Adipocyte (in vitro differentiated cells): ENCODE data around the gene FUOM.
"Not testable (repeated sequence)": the region's sequence is repeated elsewhere in the genome, so short reads cannot be mapped to it uniquely, and the experiment has no call there.

Experiments used
- DNase-seq: peaks from one replicate; pipeline ENCODE4 v3.0.0-alpha.2; 2015; ENCODE audit warnings: low read depth
- H3K27me3 ChIP-seq: replicated peaks from 2 replicates; pipeline ENCODE4 v1.7.0; 2013; ENCODE audit warnings: mild to moderate bottlenecking, low read length, moderate library complexity; ENCODE audit not compliant: control insufficient read depth, insufficient read depth
- H3K36me3 ChIP-seq: 2 replicates; pipeline ENCODE4 v1.7.0; 2013; ENCODE audit warnings: low read length, mild to moderate bottlenecking, moderate library complexity; ENCODE audit not compliant: control insufficient read depth, insufficient read depth, severe bottlenecking
- H3K4me1 ChIP-seq: 2 replicates; pipeline ENCODE4 v1.7.0; 2013; ENCODE audit warnings: mild to moderate bottlenecking, low read length, moderate library complexity; ENCODE audit not compliant: control insufficient read depth, insufficient read depth
- H3K4me3 ChIP-seq: 2 replicates; pipeline ENCODE4 v1.7.0; 2013; ENCODE audit warnings: mild to moderate bottlenecking, low read length, moderate library complexity
- H3K9ac ChIP-seq: 2 replicates; pipeline ENCODE4 v1.7.0; 2013; ENCODE audit warnings: mild to moderate bottlenecking, low read length, moderate library complexity
- H3K9me3 ChIP-seq: 2 replicates; pipeline ENCODE4 v1.7.0; 2013; ENCODE audit warnings: mild to moderate bottlenecking, low read length, moderate library complexity; ENCODE audit not compliant: control insufficient read depth

Gene FUOM

DNA sequence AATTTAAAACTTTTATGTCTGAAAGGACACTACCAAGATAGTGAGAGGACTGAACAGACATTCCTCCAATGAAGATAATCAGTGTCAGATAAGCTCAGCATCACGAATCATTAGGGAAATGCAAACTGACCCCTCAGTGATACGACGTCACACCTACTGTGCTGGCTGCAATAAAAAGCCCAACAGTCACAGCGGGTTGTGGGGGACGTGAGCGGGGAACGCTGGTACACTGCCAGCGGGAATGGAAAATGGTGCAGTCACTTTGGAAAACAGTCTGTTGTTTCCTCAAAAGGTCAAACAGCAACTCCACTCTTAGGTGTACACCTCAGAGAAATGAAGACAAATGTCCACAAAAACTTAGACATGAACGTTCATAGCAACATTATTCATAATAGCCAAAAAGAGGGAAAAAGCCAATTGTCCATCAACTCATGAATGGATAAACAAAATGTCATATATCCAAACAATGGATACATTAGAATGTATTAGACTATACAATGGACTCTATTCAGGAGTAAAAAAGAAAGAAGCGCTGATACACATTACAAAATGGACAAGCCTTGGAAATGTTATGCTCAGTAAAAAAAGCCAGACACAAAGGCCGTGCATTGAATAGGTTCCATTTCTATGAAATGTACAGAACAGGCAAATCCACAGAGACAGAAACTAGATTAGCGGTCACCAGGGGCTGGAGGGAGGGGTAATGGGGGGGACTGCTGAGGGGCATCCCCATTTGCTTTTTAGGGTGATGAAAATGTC lies 17.7 kb upstream of the FUOM start:
- H3K4me1 ChIP-seq = peaks cover 21% of the 10 kb centered on the region
- H3K9me3 ChIP-seq = no peaks in the 10 kb centered on the region
- H3K27me3 ChIP-seq = no peaks in the 10 kb centered on the region
- no peak overlapping the region for H3K4me3 ChIP-seq
- no peak overlapping the region for H3K9ac ChIP-seq
- no peak for DNase-seq
- H3K36me3 ChIP-seq = peaks cover 6% of the 10 kb centered on the region

DNA sequence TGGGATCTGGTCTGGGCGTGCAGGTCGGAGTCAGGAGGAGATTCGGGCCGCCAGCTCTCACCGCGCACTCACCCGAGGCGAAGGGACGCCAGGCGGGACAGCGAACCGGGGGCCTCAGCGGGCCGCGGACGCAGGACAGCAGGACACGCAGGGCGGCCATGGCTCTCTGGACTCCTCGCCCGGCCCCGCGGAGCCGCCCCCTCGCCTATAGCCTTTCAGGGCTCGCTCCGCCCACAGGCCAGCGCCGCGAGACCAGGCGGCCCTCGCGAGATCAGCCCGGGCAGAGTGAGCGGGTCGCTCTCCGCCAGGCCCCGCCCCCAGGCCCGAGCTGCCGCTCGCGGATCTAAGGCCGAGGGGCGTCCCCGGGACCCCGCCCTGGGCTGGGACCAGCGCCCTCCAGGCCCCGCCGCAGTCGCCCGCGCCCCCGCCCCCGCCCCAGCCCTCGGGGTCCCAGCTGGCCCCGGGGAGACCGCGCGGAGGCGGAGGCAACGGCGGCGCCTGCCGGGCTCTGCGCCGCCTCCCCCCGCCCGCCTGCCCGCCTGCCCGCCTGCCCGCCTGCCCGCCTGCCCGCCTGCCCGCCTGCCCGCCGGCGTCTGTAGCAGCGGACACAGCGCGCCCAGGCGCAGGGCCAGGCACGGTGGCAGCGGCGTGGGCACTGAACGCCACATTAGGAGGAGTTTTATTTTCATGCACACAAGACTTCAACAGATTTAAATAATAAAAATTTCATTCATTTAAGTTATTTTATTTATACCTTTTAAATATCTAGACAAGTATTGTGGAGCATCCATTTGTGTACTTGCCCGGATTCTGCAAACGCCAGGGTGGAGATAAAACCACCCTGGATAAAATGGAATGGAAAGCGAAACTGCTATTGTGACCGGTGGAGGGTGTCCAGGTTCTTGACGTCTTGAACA lies 15.6 kb upstream of the FUOM start, which contains the start of gene ECHS1:
TSS of gene ECHS1 (minus strand) at position 181 of the 917 bp plus-strand sequence. CDS start at position 160, 21 bp downstream.
- Histone ChIP-seq H3K36me3 (peaks cover 27% of the 10 kb centered on the region), H3K4me1 (peaks cover 17% of the 10 kb centered on the region)
- DNase-seq = peak; percentile 98

DNA sequence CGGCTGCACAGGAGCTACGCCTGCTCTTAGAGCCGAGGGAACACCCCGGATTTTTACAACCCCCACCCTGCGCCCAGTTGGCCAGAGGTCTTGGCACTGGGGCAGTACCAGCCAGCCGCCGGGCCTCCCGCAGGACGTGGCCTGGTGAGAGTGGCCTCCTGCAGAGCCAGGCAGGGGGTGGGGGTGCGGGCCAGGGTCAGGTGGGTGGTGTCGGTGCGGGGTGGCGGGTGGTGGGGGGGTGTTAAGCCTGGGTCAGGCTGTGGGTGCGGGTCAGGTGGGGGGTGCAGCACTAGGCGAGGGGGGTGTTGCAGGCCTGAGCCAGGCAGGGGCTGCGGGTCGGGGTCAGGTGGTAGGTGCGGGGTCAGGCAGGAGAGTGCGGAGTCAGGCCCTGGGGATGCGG lies 14.7 kb upstream of the FUOM start:
- H3K4me3 ChIP-seq = peak overlapping the region; percentile 75
- H3K9ac ChIP-seq = peak overlapping the region; percentile 58
- H3K36me3 ChIP-seq = peaks cover 34% of the 10 kb centered on the region
- H3K9me3 ChIP-seq = no peaks in the 10 kb centered on the region
- no peak for DNase-seq
- no peaks in the 10 kb centered on the region for H3K27me3 ChIP-seq
- peaks cover 17% of the 10 kb centered on the region for H3K4me1 ChIP-seq

More for the DNA sequence above, 15.6 kb upstream of the FUOM start, which contains the start of gene ECHS1:
- H3K9ac ChIP-seq = peak within 1 kb of the TSS; percentile 86
- no peaks in the 10 kb centered on the region for H3K9me3 ChIP-seq
- peak within 1 kb of the TSS; percentile 83 for H3K4me3 ChIP-seq
- H3K27me3 ChIP-seq = no peaks in the 10 kb centered on the region

DNA sequence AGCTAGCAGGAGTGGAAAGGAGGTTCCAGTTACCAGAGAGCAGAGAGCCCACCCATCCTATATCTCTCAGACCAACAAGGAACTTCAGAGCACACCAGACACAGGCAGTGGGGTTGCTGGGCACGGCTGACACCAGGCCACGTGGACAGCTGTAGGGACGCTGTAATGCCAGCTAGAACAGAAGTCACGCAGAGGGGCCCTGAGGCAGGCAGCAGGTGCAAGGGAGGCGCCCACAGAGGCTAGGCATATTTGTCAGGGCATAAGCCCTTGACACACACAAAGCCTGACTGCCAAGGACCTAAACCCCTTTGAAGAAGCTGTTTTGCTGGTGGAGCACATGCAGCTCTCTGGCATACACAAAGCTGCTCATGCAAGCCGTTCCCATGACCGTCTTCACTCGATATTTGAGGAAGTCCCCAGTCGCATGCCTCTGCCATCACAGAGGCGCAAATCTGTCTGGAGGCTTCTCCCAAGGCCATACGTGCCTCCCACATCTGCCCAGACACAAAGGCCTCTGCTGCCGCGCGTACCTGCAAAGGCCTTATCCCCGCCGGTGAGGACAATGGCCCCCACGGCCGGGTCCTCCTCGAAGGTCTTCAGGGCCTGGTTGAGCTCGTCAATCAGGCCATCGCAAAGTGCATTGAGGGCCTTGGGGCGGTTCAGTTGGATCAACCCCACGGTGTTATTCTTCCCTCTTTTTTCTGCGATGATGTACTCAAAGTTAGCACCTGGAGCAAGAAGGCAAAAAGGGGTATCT lies 12.4 kb upstream of the FUOM start:
- Histone ChIP-seq H3K36me3 (peaks cover 53% of the 10 kb centered on the region), H3K4me3 (no peak overlapping the region), H3K9me3 (no peaks in the 10 kb centered on the region), H3K4me1 (peaks cover 17% of the 10 kb centered on the region), H3K9ac (no peak overlapping the region), H3K27me3 (no peaks in the 10 kb centered on the region)
- no peak for DNase-seq

DNA sequence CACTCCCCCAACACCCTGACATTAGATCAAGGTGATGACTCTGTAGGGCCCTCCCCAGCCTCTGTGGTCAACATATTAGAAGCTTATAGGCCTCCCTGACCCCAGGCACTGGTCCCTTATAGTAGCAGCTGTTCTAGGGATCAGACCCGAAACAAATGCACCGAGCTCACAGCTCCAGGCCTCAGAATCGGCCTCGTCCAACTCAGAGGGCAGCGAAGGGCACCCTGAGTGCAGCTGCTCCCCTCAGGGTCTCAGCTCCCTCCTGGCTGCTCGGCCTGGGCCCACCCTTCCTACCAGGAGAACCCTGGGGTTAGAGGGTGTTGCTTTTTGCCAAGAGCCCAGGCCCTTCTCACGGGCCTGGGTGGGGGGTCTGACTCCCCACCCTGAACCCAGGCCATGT lies 10.3 kb upstream of the FUOM start:
- no peaks in the 10 kb centered on the region for H3K9me3 ChIP-seq
- no peak overlapping the region for H3K9ac ChIP-seq
- no peak overlapping the region for H3K4me3 ChIP-seq
- peaks cover 12% of the 10 kb centered on the region for H3K4me1 ChIP-seq
- peaks cover 73% of the 10 kb centered on the region for H3K36me3 ChIP-seq
- no peaks in the 10 kb centered on the region for H3K27me3 ChIP-seq
- DNase-seq = no peak

DNA sequence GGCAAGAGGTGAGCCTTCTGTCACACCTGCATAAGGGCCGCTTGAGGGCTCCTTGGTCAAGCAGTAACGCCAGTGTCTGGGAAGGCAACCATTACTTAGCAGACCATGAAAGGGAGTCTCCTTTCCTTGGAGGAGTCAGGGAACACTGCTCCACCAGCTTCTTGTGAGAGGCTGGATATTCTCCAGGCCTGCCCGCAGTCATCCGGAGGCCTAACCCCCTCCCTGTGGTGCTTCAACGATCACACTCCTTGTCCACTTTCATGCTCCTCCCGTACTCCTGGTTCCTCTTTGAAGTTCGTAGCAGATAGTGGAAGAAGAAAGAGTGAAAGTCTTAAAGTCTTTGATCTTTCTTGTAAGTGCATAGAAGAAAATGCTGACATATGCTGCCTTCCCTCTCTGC lies 9.6 kb upstream of the FUOM start:
- not testable (repeated sequence) for H3K27me3 ChIP-seq, H3K4me3 ChIP-seq, DNase-seq, H3K9ac ChIP-seq, H3K9me3 ChIP-seq
- Histone ChIP-seq H3K36me3 (peaks cover 80% of the 10 kb centered on the region), H3K4me1 (peaks cover 12% of the 10 kb centered on the region)

DNA sequence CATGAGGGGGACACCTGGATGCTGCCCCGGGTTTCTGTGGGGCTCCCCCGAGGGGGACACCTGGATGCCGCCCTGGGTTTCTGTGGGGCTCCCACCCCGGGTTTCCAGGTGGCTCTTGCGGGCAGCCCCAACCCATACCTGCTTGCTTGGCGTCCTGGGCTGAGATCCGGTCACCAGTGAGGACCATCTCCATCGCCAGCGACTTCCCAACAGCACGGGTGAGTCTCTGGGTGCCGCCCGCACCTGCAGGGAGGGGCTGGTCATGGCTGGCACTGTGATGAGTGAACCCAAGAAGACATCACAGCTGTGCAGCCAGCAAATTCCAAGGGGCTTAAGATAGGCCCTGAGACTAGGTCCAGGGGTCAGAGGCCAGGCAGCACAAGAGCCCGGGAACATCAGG lies 8.9 kb upstream of the FUOM start:
- no peak overlapping the region for H3K9ac ChIP-seq
- H3K27me3 ChIP-seq = no peaks in the 10 kb centered on the region
- peaks cover 5% of the 10 kb centered on the region for H3K4me1 ChIP-seq
- peaks cover 87% of the 10 kb centered on the region for H3K36me3 ChIP-seq
- H3K9me3 ChIP-seq = no peaks in the 10 kb centered on the region
- no peak overlapping the region for H3K4me3 ChIP-seq
- DNase-seq = no peak

DNA sequence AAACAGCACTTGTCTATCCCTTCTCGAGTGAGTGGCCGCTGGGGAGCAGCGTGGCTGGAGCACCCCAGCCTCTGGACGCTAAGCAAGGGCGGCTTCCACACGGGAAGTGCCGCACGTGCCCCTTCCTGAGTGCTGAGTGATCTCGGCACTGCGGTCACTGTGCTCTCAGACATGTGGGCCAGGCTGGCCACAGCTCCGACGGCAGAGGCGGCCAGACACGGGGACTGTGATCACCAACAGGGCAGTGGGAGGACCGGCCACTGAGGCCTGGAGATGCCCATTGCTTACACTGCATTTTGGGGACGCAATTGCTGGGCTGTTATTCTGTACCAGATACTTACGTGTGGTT lies 8.3 kb upstream of the FUOM start:
- H3K4me3 ChIP-seq = no peak overlapping the region
- DNase-seq = no peak
- no peaks in the 10 kb centered on the region for H3K27me3 ChIP-seq
- H3K9ac ChIP-seq = no peak overlapping the region
- no peaks in the 10 kb centered on the region for H3K9me3 ChIP-seq
- H3K4me1 ChIP-seq = no peaks in the 10 kb centered on the region
- peaks cover 84% of the 10 kb centered on the region for H3K36me3 ChIP-seq

DNA sequence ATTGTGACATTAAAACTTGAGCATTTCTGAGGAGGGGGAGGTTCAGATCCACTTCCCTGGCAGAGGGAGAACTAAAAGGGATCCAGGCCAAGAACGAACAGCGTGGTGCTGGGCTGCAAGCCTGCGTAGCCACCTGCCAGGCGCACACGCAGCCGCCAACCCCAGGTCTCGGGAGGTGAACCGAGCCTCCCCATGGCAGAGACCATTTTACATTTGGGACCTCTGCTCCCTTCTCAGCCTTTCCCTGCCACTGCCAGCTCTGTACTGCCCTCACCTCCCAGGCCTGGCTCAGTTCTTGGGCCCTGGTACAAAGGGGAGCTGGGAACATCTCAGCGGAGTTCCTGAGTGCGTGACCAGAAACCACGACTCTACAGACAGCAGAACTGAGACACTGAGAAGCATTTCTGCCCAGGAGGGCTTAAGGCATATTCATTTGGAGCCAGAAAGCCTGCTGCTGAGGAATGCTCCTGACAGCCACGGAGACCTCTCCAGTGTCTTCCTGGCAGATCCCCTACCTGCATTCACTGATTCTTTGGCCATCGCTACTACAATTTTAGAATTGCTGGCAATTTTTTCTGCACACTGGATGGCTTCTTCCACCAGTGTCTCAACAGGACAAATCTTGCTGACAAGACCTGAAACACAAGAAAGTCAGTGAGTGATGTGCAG lies 7.8 kb upstream of the FUOM start:
- no peak for DNase-seq
- no peak overlapping the region for H3K9ac ChIP-seq
- no peaks in the 10 kb centered on the region for H3K4me1 ChIP-seq
- H3K9me3 ChIP-seq = no peaks in the 10 kb centered on the region
- H3K4me3 ChIP-seq = no peak overlapping the region
- peaks cover 82% of the 10 kb centered on the region for H3K36me3 ChIP-seq
- H3K27me3 ChIP-seq = no peaks in the 10 kb centered on the region

DNA sequence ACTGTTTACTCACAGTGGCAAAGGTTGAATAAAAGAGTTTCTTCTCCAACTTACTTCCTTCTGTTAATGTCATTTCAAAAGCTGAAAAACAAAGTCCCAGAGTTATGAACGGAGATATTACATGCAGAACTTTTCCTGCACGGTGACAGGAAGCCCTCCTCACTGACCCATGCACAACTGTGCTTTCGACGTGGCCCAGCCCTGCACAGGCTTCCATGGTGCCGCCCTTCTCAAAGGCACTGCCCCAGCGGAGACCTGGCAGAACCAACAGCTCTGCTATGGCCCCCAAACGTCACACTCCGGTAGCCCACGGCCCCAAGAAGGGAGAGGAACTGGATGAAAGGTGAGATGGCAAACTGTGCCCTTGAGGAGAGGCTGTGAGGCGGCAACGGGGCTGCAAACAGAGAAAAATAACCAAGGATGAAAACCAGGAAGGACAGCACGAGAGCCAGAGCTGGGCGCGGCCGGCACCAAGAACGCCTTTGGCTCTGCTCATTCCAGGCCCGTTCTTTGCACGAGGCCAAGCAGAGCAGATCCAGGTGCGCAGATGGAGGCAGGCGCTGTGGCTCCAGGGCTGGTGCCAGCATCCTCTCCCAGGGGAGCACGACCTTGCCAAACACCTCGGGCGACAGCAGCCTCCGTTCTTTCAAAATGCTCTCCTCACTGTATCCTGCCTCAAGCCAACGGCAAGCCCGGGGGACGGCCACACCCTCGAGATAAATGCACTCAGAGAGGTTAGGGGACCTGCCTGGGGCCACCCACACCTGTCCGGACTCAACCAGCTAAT lies 7.0 kb upstream of the FUOM start:
- Histone ChIP-seq H3K4me1 (no peaks in the 10 kb centered on the region), H3K9me3 (no peaks in the 10 kb centered on the region), H3K27me3 (no peaks in the 10 kb centered on the region), H3K4me3 (no peak overlapping the region), H3K36me3 (peaks cover 75% of the 10 kb centered on the region), H3K9ac (no peak overlapping the region)
- no peak for DNase-seq
